K562 (cell line): Measurements from ENCODE around the gene PCK2. TPM values are rescaled to one million over a fixed set of nuclear protein-coding genes. Genes with fewer than 3 reads are reported as not detected.

Experiments used
- ADNP ChIP-seq: fragments of 200-800 bp; sonication (Bioruptor generic); IDR thresholded peaks from 2 replicates; pipeline ENCODE4 v1.6.1; 2016; ENCODE audit warnings: missing genetic modification characterization, missing compliant biosample characterization
- CEBPZ ChIP-seq: fragments of 150-350 bp; IDR thresholded peaks from 2 replicates; pipeline ENCODE4 v1.6.1; 2014; ENCODE audit warnings: low read depth, mild to moderate bottlenecking, low read length, borderline replicate concordance
- COPS2 ChIP-seq: fragments of 450-650 bp; conservative IDR thresholded peaks from 2 replicates; pipeline ENCODE4 v1.6.1; 2016; ENCODE audit warnings: mild to moderate bottlenecking, moderate library complexity
- FOXK2 ChIP-seq, 2 experiments: fragments of 450-650 bp; IDR thresholded peaks in 1 of 2; conservative IDR thresholded peaks in 1 of 2; 2 replicates each; pipeline ENCODE4 v1.6.1; 2016; ENCODE audit warnings: low read depth in 2 of 2, mild to moderate bottlenecking in 1 of 2
- HNRNPLL ChIP-seq: fragments of 200-400 bp; formaldehyde crosslinking; IDR thresholded peaks from 2 replicates; pipeline ENCODE4 v1.6.1; 2017; ENCODE audit warnings: low read length, low read depth, mild to moderate bottlenecking; ENCODE audit not compliant: poor library complexity, severe bottlenecking
- KDM5B ChIP-seq: fragments of 200-600 bp; sonication (generic); IDR thresholded peaks from 2 replicates; pipeline ENCODE4 v1.6.1; 2012; ENCODE audit warnings: low read depth, mild to moderate bottlenecking, moderate library complexity, low read length, control low read depth, inconsistent platforms; ENCODE audit not compliant: insufficient replicate concordance
- MEF2D ChIP-seq: conservative IDR thresholded peaks from 2 replicates; pipeline ENCODE4 v1.6.1; 2016; ENCODE audit warnings: low read depth, missing genetic modification characterization, missing compliant biosample characterization
- NFXL1 ChIP-seq: fragments of 450-650 bp; formaldehyde crosslinking; IDR thresholded peaks from 2 replicates; pipeline ENCODE4 v1.4.0; 2021; ENCODE audit warnings: mild to moderate bottlenecking
- NR2F6 ChIP-seq: fragments of 450-650 bp; formaldehyde crosslinking; IDR thresholded peaks from 2 replicates; pipeline ENCODE4 v1.4.0; 2020; ENCODE audit warnings: mild to moderate bottlenecking
- PTBP1 ChIP-seq: fragments of 200-400 bp; formaldehyde crosslinking; IDR thresholded peaks from 2 replicates; pipeline ENCODE4 v1.6.1; 2017; ENCODE audit warnings: low read depth, low read length
- ZBED1 ChIP-seq: IDR thresholded peaks from 2 replicates; pipeline ENCODE4 v1.6.1; 2014
- ZNF57 ChIP-seq: fragments of 450-650 bp; formaldehyde crosslinking; IDR thresholded peaks from 2 replicates; pipeline ENCODE4 v1.4.0; 2020; ENCODE audit warnings: mild to moderate bottlenecking, moderate library complexity
- polyA plus RNA-seq, 8 experiments: library from polyadenylated mRNA; depleted of rRNA in 4 of 8; stranded (reverse) in 5 of 8; unstranded in 3 of 8; fragments of >200 nt; fragmentation: Nextera tagmentation in 2 of 8; fragmentation: Illumina TruSeq in 1 of 8; extraction: Ambion mirVana in 2 of 8; extraction: Trizol in 1 of 8; gene quantifications; 2 replicates each; pipeline versions ENCODE4 v1.2.1 to v1.2.3, GENCODE V29; 2011 to 2014; ENCODE audit warnings: inconsistent platforms in 1 of 8, missing spikeins in 1 of 8
- total RNA-seq, 7 experiments: library from RNA; depleted of rRNA in 6 of 7; stranded (reverse); fragments of >200 nt in 6 of 7; fragmentation: Illumina TruSeq in 2 of 7; extraction: Trizol in 2 of 7; gene quantifications; 2 replicates each; pipeline versions ENCODE4 v1.2.1 to v1.2.3, GENCODE V29; 2011 to 2021; ENCODE audit warnings: low replicate concordance in 1 of 7
- TF ChIP-seq, protein P1 (sequence below): fragments of 250-450 bp; sonication (Bioruptor Pico); IDR thresholded peaks from 2 replicates; pipeline ENCODE4 v1.8.0; 2022; ENCODE audit warnings: inconsistent platforms
- TF ChIP-seq, protein P2 (sequence below): sonication (generic); formaldehyde crosslinking; IDR thresholded peaks from 2 replicates; pipeline ENCODE4 v1.9.0; 2022; ENCODE audit warnings: mild to moderate bottlenecking, missing genetic modification reagents
- TF ChIP-seq, protein P3 (sequence below): fragments of 450-650 bp; formaldehyde crosslinking; IDR thresholded peaks from 2 replicates; pipeline ENCODE4 v1.4.0; 2020; ENCODE audit warnings: mild to moderate bottlenecking
- TF ChIP-seq, protein P4 (sequence below): fragments of 250-450 bp; sonication (Bioruptor Pico); IDR thresholded peaks from 2 replicates; pipeline ENCODE4 v1.5.0; 2020; ENCODE audit warnings: mild to moderate bottlenecking, borderline replicate concordance

Gene PCK2
- total and polyA plus RNA-seq, 9 of the 15 experiments (the other 6 are each of a cell fraction or from before 2014, with no cell fraction given) = 3.3 to 60.9 (median 30.4) TPM

DNA sequence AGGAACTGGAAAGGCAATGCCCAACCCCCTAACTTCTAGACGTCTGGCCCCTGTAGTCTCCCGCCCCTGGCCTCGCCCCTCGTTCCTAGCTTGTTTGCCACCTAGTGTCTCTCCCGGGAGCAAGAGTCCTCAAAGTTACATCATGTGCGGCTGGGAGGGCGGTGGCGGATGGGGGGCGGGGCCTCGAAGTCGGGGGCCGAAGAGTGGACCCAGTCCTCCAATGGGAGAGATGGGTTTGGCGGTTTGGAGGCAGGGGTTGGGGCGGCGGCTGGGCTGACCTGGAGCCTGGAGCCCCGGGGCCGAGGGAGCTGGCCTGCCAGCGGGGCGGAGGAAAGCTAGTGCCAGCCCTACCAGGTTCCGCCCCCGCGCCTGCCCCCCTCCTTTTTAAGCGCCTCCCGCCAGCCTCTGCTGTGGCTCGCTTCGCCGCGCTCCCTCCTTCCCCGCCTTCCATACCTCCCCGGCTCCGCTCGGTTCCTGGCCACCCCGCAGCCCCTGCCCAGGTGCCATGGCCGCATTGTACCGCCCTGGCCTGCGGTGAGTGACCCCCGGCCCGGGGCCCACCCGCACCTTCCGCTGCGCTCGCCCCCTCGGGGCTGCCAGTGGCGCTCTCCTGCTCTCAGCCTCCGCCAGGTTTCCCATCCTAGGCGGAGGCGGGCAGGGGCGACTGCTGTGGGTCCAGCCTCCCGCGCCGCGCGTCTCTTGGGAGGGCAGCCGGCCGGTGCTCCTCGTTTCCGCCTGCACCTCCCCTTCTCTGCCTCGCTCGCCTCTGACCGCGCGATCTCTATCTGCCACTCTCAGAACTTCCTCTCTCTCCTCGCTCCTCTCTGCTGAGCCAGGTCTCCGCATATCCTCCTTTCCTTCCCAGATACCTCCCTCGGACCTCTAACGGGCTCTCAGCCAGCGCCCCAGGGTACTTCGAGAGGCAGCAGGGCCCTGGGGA lies at the start of gene PCK2 (continued):
- TF ChIP-seq, protein P1, sequence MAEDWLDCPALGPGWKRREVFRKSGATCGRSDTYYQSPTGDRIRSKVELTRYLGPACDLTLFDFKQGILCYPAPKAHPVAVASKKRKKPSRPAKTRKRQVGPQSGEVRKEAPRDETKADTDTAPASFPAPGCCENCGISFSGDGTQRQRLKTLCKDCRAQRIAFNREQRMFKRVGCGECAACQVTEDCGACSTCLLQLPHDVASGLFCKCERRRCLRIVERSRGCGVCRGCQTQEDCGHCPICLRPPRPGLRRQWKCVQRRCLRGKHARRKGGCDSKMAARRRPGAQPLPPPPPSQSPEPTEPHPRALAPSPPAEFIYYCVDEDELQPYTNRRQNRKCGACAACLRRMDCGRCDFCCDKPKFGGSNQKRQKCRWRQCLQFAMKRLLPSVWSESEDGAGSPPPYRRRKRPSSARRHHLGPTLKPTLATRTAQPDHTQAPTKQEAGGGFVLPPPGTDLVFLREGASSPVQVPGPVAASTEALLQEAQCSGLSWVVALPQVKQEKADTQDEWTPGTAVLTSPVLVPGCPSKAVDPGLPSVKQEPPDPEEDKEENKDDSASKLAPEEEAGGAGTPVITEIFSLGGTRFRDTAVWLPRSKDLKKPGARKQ = no peak
- TF ChIP-seq ADNP = no peak
- TF ChIP-seq, protein P2, sequence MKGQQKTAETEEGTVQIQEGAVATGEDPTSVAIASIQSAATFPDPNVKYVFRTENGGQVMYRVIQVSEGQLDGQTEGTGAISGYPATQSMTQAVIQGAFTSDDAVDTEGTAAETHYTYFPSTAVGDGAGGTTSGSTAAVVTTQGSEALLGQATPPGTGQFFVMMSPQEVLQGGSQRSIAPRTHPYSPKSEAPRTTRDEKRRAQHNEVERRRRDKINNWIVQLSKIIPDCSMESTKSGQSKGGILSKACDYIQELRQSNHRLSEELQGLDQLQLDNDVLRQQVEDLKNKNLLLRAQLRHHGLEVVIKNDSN (CRISPR knock-in tag) = no peak
- TF ChIP-seq, protein P3, sequence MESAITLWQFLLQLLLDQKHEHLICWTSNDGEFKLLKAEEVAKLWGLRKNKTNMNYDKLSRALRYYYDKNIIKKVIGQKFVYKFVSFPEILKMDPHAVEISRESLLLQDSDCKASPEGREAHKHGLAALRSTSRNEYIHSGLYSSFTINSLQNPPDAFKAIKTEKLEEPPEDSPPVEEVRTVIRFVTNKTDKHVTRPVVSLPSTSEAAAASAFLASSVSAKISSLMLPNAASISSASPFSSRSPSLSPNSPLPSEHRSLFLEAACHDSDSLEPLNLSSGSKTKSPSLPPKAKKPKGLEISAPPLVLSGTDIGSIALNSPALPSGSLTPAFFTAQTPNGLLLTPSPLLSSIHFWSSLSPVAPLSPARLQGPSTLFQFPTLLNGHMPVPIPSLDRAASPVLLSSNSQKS (CRISPR knock-in tag) = no peak
- no peak for TF ChIP-seq ZBED1
- no peak for TF ChIP-seq NFXL1
- TF ChIP-seq, protein P4, sequence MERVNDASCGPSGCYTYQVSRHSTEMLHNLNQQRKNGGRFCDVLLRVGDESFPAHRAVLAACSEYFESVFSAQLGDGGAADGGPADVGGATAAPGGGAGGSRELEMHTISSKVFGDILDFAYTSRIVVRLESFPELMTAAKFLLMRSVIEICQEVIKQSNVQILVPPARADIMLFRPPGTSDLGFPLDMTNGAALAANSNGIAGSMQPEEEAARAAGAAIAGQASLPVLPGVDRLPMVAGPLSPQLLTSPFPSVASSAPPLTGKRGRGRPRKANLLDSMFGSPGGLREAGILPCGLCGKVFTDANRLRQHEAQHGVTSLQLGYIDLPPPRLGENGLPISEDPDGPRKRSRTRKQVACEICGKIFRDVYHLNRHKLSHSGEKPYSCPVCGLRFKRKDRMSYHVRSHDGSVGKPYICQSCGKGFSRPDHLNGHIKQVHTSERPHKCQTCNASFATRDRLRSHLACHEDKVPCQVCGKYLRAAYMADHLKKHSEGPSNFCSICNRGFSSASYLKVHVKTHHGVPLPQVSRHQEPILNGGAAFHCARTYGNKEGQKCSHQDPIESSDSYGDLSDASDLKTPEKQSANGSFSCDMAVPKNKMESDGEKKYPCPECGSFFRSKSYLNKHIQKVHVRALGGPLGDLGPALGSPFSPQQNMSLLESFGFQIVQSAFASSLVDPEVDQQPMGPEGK (CRISPR knock-in tag) = no peak
- no peak for TF ChIP-seq MEF2D (tag)
- TF ChIP-seq ZNF57 = no peak
- no peak for TF ChIP-seq PTBP1
- TF ChIP-seq HNRNPLL = peak; percentile 21
- peak; percentile 85 for TF ChIP-seq KDM5B
- TF ChIP-seq COPS2 = no peak
- TF ChIP-seq FOXK2 (conservative IDR thresholded peaks at IDR 0.05 in 1 of 2, IDR thresholded peaks at IDR 0.05 in 1 of 2; ENCODE audit: low read depth in 2 of 2) = no peak
- TF ChIP-seq NR2F6 (CRISPR knock-in tag) = no peak
- no peak for TF ChIP-seq CEBPZ
